Head of caudate nucleus (tissue), 42 donors: ENCODE measurements around the gene GNAS.

Experiments used
- DNase-seq, 42 donors: peaks; one replicate each; pipeline versions ENCODE4 v3.0.0 to v3.0.0-alpha.2; 2020 to 2021; ENCODE audit warnings: mixed read lengths in 7 of 42
- intact Hi-C: fragments of 100-400 bp; cut with DNase I; formaldehyde crosslinking; loops from one replicate; pipeline ENCODE4 v1.15.0; 2022

The GNAS gene

GRCh38 chr20:58847463-58847862 lies 5.1 kb upstream of the GNAS start:
- no peak for DNase-seq
- intact Hi-C loops = loop anchor here (10.0 kb wide), 1 partner anchor 613 kb away; no protein-coding TSS in a partner anchor

GRCh38 chr20:58850693-58851174 lies 1.8 kb upstream of the GNAS start, which contains the start of gene GNAS-AS1:
Gene GNAS-AS1 (minus strand): TSS chr20:58850902.
- intact Hi-C loops = no loop called here
- DNase-seq = peak; percentile 42 to 90 (median 75)

- intact Hi-C loops = no loop called here
- DNase-seq = no peak
These were observed 1.1 kb upstream of the GNAS start for GRCh38 chr20:58851221-58851968.

DNA sequence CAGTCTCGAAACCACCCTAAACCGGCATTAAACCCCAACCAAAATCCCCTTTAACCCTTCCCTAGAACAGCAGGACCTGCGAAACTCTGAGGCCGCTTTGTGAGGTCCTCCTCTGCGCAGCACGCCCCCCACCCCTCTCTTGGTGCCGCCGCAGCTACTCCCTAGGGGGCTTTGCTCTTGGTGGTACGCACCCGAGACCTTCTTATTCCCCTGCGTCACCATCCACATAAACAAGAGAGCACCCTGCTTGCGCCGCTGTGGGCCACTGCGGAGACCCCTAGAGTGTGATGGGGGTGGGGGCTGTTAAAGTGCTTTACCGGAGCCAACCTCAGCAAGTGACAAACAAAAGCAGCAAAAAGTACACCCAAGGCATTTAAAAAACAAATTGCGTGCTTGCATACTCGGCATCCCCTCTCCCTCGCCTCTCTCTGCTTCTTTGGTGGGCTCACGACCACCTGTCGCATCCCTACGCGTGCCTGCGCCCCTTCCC lies 502 bp upstream of the GNAS start:
- intact Hi-C loops = no loop called here
- no peak for DNase-seq

- no peak for DNase-seq
- intact Hi-C loops = no loop called here
These were observed 950 bp downstream of the GNAS start for GRCh38 chr20:58853466-58853865.

DNA sequence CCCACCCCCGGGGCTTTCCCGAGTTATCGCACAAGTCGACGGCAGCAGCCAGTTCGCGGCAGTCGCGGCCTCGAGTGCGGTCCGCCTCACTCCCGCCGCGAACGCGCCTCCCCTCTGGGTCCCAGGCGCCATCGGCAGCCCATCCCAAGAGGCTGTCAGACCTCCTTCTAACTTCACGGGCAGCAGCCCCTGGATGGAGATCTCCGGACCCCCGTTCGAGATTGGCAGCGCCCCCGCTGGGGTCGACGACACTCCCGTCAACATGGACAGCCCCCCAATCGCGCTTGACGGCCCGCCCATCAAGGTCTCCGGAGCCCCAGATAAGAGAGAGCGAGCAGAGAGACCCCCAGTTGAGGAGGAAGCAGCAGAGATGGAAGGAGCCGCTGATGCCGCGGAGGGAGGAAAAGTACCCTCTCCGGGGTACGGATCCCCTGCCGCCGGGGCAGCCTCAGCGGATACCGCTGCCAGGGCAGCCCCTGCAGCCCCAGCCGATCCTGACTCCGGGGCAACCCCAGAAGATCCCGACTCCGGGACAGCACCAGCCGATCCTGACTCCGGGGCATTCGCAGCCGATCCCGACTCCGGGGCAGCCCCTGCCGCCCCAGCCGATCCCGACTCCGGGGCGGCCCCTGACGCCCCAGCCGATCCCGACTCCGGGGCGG lies 1.6 kb downstream of the GNAS start:
- intact Hi-C loops = no loop called here
- no peak for DNase-seq

- DNase-seq = no peak
- intact Hi-C loops = no loop called here
These were observed 2.3 kb downstream of the GNAS start for GRCh38 chr20:58854638-58855471.

GRCh38 chr20:58855506-58856389 lies 3.2 kb downstream of the GNAS start:
- intact Hi-C loops = no loop called here
- DNase-seq = no peak

- no peak for DNase-seq
- intact Hi-C loops = no loop called here
These were observed 10.7 kb downstream of the GNAS start for GRCh38 chr20:58863044-58863790.

GRCh38 chr20:58864346-58864745 lies 11.8 kb downstream of the GNAS start:
- DNase-seq = no peak
- intact Hi-C loops = no loop called here

GRCh38 chr20:58865843-58866242 lies 13.3 kb downstream of the GNAS start:
- no peak for DNase-seq
- intact Hi-C loops = loop anchor here (5.0 kb wide), 1 partner anchor 356 kb away; no protein-coding TSS in a partner anchor

GRCh38 chr20:58867211-58867610 lies 14.7 kb downstream of the GNAS start:
- no peak for DNase-seq
- intact Hi-C loops = loop anchor here (5.0 kb wide), 1 partner anchor 355 kb away; no protein-coding TSS in a partner anchor

DNA sequence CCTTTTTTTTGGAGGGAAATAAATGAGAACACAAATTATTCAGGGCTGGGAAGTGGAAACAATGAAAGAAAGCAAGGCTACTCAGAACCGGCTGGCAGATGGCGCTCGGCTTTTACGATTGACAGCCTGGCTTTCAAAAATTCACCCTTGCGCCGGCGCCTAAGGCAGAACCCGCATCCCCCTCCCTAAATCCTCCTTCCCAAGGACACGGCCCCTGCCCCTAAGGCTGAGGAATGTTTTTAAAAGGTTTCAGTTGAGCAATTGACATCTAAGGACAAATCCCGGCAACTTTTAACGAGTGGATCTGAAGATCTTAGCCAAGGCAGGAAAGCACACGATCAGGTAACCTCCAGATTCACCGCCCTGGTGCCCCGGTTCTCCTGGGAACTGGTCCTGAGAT lies 16.3 kb downstream of the GNAS start:
- intact Hi-C loops = loop anchor here (5.0 kb wide), 1 partner anchor 354 kb away; no protein-coding TSS in a partner anchor
- DNase-seq = peak in 37 of 42 donors; percentile 32 to 77 (median 55)

DNA sequence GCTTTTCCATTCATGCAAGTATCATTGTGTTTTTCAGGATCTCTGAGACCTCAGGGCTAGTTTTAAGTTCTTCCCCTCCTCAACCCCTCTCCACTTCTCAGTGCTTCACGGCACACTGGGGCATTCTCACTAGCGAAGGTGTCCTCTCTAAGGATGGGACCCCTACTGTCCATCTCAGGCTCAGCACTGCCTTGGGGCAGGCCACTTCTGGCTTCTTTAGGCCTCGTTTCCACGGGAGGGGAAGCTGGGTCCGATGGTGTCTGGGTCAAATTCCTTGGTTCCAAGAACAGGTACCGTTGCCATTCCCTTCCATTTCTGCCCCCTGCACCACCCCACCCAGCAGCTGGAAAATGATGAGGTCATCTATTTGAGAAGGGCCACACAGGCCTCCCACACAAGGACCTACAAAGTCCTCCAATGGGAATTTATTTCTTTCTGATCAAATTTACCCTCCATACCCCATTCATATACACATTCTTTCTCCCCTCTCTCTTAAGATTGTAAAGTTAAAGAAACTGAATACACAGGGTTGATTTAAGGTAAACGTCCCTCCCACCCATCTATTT lies 17.2 kb downstream of the GNAS start:
- DNase-seq = no peak
- intact Hi-C loops = loop anchor here (5.0 to 10.0 kb wide), 6 partner anchors 115 to 625 kb away; partner anchors contain the start of gene NELFCD

DNA sequence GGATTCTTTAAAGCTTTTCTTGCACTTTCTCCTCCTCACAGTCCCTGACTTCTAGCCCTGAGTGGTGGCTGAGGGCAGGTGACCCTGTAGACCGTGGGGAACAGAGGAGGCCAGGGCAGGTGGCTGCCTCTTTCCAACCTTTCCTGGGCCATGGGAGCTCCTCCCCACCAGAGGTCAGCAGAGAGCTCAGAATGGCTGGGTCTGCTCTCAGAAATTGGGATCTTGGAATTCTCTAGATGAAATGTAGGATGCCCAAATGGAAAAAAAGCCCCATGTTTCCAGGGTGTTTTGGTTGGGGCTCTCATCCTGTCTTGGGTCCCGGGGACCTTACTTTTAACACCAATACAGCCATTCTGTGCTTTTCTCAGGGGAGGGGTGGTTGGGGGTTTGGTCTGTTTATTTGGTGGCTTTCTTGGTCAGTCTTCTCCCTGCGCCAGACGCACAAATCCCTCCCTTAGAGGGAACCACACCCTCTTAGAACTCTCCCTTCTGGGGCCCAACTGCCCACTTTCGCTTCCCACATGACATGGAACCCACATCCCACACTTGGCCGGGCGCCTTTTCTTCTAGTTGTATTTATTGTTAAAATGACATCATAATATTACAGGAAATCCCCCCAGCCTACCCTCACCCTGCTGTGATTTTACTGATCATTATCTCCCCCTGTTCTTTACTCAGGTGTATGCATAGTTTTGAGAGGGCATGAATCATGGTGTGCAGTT lies 17.9 kb downstream of the GNAS start:
- intact Hi-C loops = loop anchor here (5.0 to 10.0 kb wide), 5 partner anchors 114 to 624 kb away; partner anchors contain the start of gene NELFCD
- peak; percentile 50 to 90 (median 78) for DNase-seq

- intact Hi-C loops = loop anchor here (5.0 to 10.0 kb wide), 5 partner anchors 113 to 623 kb away; partner anchors contain the start of gene NELFCD
- no peak for DNase-seq
These were observed 19.1 kb downstream of the GNAS start for GRCh38 chr20:58871533-58872102.
